ENCODE results near the gene ANGPTL3. TPM values are rescaled to one million over a fixed set of nuclear protein-coding genes. Genes with fewer than 3 reads are reported as not detected.

Gene ANGPTL3
- total RNA-seq, 4 donors from 2014 or later, result 0.33 to 0.71 TPM; not detected in 2

GRCh38 chr1:62643283-62643682, 46.0 kb downstream of the ANGPTL3 start:
- H3K36me3 ChIP-seq, result peaks cover 0 to 5% of the 10 kb centered on the region in 2 donors
- DNase-seq, result no peak
- no peaks in the 10 kb centered on the region for H3K9me3 ChIP-seq
- intact Hi-C loops (cut with DNase I; ENCODE audit: low total_unique reads) (no loop called here), in situ Hi-C loops (cut with MboI; ENCODE audit: low sequenced_read_pairs in 4 of 4) (no loop called here)
- H3K27me3 ChIP-seq, result no peaks in the 10 kb centered on the region
- H3K4me3 ChIP-seq, result no peak overlapping the region
- no peak overlapping the region for H3K27ac ChIP-seq
- TF ChIP-seq CTCF (IDR thresholded peaks at IDR 0.05 in 4 of 5, conservative IDR thresholded peaks at IDR 0.05 in 1 of 5) (no peak), POLR2A (IDR thresholded peaks at IDR 0.05) (no peak)
- ATAC-seq, result no peak
- no peaks in the 10 kb centered on the region for H3K4me1 ChIP-seq

- intact Hi-C loops (cut with DNase I; ENCODE audit: low total_unique reads) (no loop called here), in situ Hi-C loops (cut with MboI; ENCODE audit: low sequenced_read_pairs in 4 of 4) (no loop called here)
- no peak for TF ChIP-seq POLR2A (IDR thresholded peaks at IDR 0.05)
- no peak for TF ChIP-seq CTCF (IDR thresholded peaks at IDR 0.05 in 4 of 5, conservative IDR thresholded peaks at IDR 0.05 in 1 of 5)
- DNase-seq, result no peak
- H3K27me3 ChIP-seq, result no peaks in the 10 kb centered on the region
- no peak for ATAC-seq
- no peak overlapping the region for H3K4me3 ChIP-seq
- H3K36me3 ChIP-seq, result peaks cover 0 to 6% of the 10 kb centered on the region in 2 donors
- no peak overlapping the region for H3K27ac ChIP-seq
- peaks cover 0 to 3% of the 10 kb centered on the region in 2 donors for H3K4me1 ChIP-seq
- no peaks in the 10 kb centered on the region for H3K9me3 ChIP-seq
These were observed 55.1 kb downstream of the ANGPTL3 start for GRCh38 chr1:62652387-62652786.

GRCh38 chr1:62654744-62655143, 57.4 kb downstream of the ANGPTL3 start:
- TF ChIP-seq CTCF (IDR thresholded peaks at IDR 0.05 in 4 of 5, conservative IDR thresholded peaks at IDR 0.05 in 1 of 5) (no peak), POLR2A (IDR thresholded peaks at IDR 0.05) (no peak)
- ATAC-seq, result no peak
- H3K9me3 ChIP-seq, result no peaks in the 10 kb centered on the region
- peaks cover 0 to 6% of the 10 kb centered on the region in 2 donors for H3K36me3 ChIP-seq
- in situ Hi-C loops (cut with MboI; ENCODE audit: low sequenced_read_pairs in 4 of 4), result no loop called here
- H3K4me3 ChIP-seq, result no peak overlapping the region
- intact Hi-C loops (cut with DNase I; ENCODE audit: low total_unique reads), result no loop called here
- DNase-seq, result no peak
- H3K27me3 ChIP-seq, result no peaks in the 10 kb centered on the region
- H3K27ac ChIP-seq, result no peak overlapping the region
- H3K4me1 ChIP-seq, result peaks cover 0 to 3% of the 10 kb centered on the region in 2 donors

Other genes starting within 250 kb of the ANGPTL3 start
- 10 to 100 TPM; 11.8 to 23.4 (median 17.3) TPM for gene USP1, start 160.5 kb upstream of the ANGPTL3 start, total RNA-seq
- 10 to 100 TPM in 3 of 4 donors, 1 to 10 TPM in 1; 7.9 to 14.7 (median 10.9) TPM for gene DOCK7, start 90.9 kb downstream of the ANGPTL3 start, total RNA-seq
- gene ATG4C, start 186.6 kb downstream of the ANGPTL3 start, total RNA-seq, result 1 to 10 TPM; 2.5 to 5.8 (median 4.5) TPM

Measured in gastrocnemius medialis (tissue), 4 donors.